Measurements from ENCODE around the gene OR6C2. TPM values are rescaled to one million over a fixed set of nuclear protein-coding genes. Genes with fewer than 3 reads are reported as not detected.
"Not testable (repeated sequence)": the region's sequence is repeated elsewhere in the genome, so short reads cannot be mapped to it uniquely, and the experiment has no call there.

The OR6C2 gene
- not detected in 2 replicates for total RNA-seq (2014; rRNA removed; shearing (Covaris generic); ENCODE audit: low replicate concordance)

DNA sequence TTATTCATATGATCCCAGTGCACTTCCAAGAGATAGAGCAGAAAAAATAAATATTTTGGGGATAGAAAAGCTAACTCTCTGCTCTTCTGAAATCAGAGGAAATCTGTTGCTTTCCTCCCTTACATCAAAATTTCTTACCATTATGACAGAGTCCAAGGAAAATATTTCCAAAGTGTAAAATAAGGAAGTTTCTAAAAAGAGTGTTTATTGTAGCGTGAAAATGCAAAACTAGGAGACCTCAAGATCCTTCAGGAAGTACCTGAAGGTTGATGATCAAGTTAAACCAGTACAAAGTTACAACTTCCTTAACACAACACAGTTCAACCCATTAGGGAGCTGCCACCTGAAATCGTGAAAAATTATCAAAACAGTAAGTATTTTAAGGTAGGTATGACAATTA lies at the start of gene OR6C2:
TSS of gene OR6C2 (plus strand) at position 301 of the 400 bp plus-strand sequence. CDS start 8,138 bp downstream, outside the sequence.
- no peaks in the 10 kb centered on the region for H3K36me3 ChIP-seq (ENCODE audit: insufficient read depth, low read length)
- no peak within 1 kb of the TSS for H3K27ac ChIP-seq (ENCODE audit: low read length)
- no peak within 1 kb of the TSS for H3K9ac ChIP-seq (ENCODE audit: low read length)
- H3K27me3 ChIP-seq (ENCODE audit: low read length): no peaks in the 10 kb centered on the region; the same call in 1 of the 2 replicates
- no peak for DNase-seq
- no peaks in the 10 kb centered on the region for H3K9me3 ChIP-seq (ENCODE audit: low read length)
- no peaks in the 10 kb centered on the region for H3K4me1 ChIP-seq (ENCODE audit: low read length)
- H3K4me2 ChIP-seq (ENCODE audit: low read depth, low read length, poor library complexity, severe bottlenecking): no peak within 1 kb of the TSS
- no peak within 1 kb of the TSS for H2AFZ ChIP-seq (ENCODE audit: low read length)
- no peaks in the 10 kb centered on the region for H3K9me2 ChIP-seq (replicated peaks; ENCODE audit: insufficient read depth, low read length)
- no peaks in the 10 kb centered on the region for H4K20me1 ChIP-seq (ENCODE audit: insufficient read depth, low read depth, low read length)
- no peaks in the 10 kb centered on the region for H3K79me2 ChIP-seq (ENCODE audit: low read length)
- H3K4me3 ChIP-seq (ENCODE audit: low read length): no peak within 1 kb of the TSS

- no peak overlapping the region for H3K9ac ChIP-seq (ENCODE audit: low read length)
- no peaks in the 10 kb centered on the region for H4K20me1 ChIP-seq (ENCODE audit: insufficient read depth, low read depth, low read length)
- H3K79me2 ChIP-seq (ENCODE audit: low read length): no peaks in the 10 kb centered on the region
- no peak overlapping the region for H3K4me3 ChIP-seq (ENCODE audit: low read length)
- H3K27me3 ChIP-seq (ENCODE audit: low read length): no peaks in the 10 kb centered on the region
- no peak for DNase-seq
- H3K36me3 ChIP-seq (ENCODE audit: insufficient read depth, low read length): no peaks in the 10 kb centered on the region
- no peak overlapping the region for H3K27ac ChIP-seq (ENCODE audit: low read length)
- H3K4me2 ChIP-seq (ENCODE audit: low read depth, low read length, poor library complexity, severe bottlenecking): no peak overlapping the region
- H3K9me3 ChIP-seq (ENCODE audit: low read length): no peaks in the 10 kb centered on the region
- no peaks in the 10 kb centered on the region for H3K9me2 ChIP-seq (replicated peaks; ENCODE audit: insufficient read depth, low read length)
- no peak overlapping the region for H2AFZ ChIP-seq (ENCODE audit: low read length)
- no peaks in the 10 kb centered on the region for H3K4me1 ChIP-seq (ENCODE audit: low read length)
Observed at GRCh38 chr12:55396326-55396725, 47.5 kb upstream of the OR6C2 start.

GRCh38 chr12:55400229-55400628 lies 43.6 kb upstream of the OR6C2 start, which contains the start of gene OR6C65:
Gene OR6C65, plus strand, starts transcription at chr12:55400529. Its CDS starts 0 bp downstream, at chr12:55400529.
- Histone ChIP-seq H4K20me1 (ENCODE audit: insufficient read depth, low read depth, low read length) (no peaks in the 10 kb centered on the region), H3K4me2 (ENCODE audit: low read depth, low read length, poor library complexity, severe bottlenecking) (no peak within 1 kb of the TSS), H3K36me3 (ENCODE audit: insufficient read depth, low read length) (no peaks in the 10 kb centered on the region), H3K27me3 (ENCODE audit: low read length) (no peaks in the 10 kb centered on the region), H3K9me3 (ENCODE audit: low read length) (no peaks in the 10 kb centered on the region), H3K79me2 (ENCODE audit: low read length) (no peaks in the 10 kb centered on the region), H3K4me1 (ENCODE audit: low read length) (no peaks in the 10 kb centered on the region), H3K9ac (ENCODE audit: low read length) (no peak within 1 kb of the TSS), H2AFZ (ENCODE audit: low read length) (no peak within 1 kb of the TSS), H3K27ac (ENCODE audit: low read length) (no peak within 1 kb of the TSS), H3K4me3 (ENCODE audit: low read length) (no peak within 1 kb of the TSS), H3K9me2 (replicated peaks; ENCODE audit: insufficient read depth, low read length) (no peaks in the 10 kb centered on the region)
- no peak for DNase-seq

GRCh38 chr12:55407866-55408265 lies 36.0 kb upstream of the OR6C2 start:
- H3K4me3 ChIP-seq (ENCODE audit: low read length): no peak overlapping the region
- H3K79me2 ChIP-seq (ENCODE audit: low read length): no peaks in the 10 kb centered on the region
- H3K27ac ChIP-seq (ENCODE audit: low read length): no peak overlapping the region
- no peaks in the 10 kb centered on the region for H3K4me1 ChIP-seq (ENCODE audit: low read length)
- H3K36me3 ChIP-seq (ENCODE audit: insufficient read depth, low read length): no peaks in the 10 kb centered on the region
- no peak for DNase-seq
- H2AFZ ChIP-seq (ENCODE audit: low read length): no peak overlapping the region
- no peaks in the 10 kb centered on the region for H4K20me1 ChIP-seq (ENCODE audit: insufficient read depth, low read depth, low read length)
- H3K4me2 ChIP-seq (ENCODE audit: low read depth, low read length, poor library complexity, severe bottlenecking): no peak overlapping the region
- H3K9me2 ChIP-seq (replicated peaks; ENCODE audit: insufficient read depth, low read length): no peaks in the 10 kb centered on the region
- H3K9me3 ChIP-seq (ENCODE audit: low read length): no peaks in the 10 kb centered on the region
- no peak overlapping the region for H3K9ac ChIP-seq (ENCODE audit: low read length)
- H3K27me3 ChIP-seq (ENCODE audit: low read length): no peaks in the 10 kb centered on the region

- H3K4me1 ChIP-seq (ENCODE audit: low read length); H4K20me1 ChIP-seq (ENCODE audit: insufficient read depth, low read depth, low read length); H3K79me2 ChIP-seq (ENCODE audit: low read length): not testable (repeated sequence)
Observed at GRCh38 chr12:55409133-55409532, 34.7 kb upstream of the OR6C2 start.

GRCh38 chr12:55412138-55412537 lies 31.7 kb upstream of the OR6C2 start:
- not testable (repeated sequence) for H3K4me3 ChIP-seq (ENCODE audit: low read length); H4K20me1 ChIP-seq (ENCODE audit: insufficient read depth, low read depth, low read length); H3K36me3 ChIP-seq (ENCODE audit: insufficient read depth, low read length); H3K27me3 ChIP-seq (ENCODE audit: low read length); H2AFZ ChIP-seq (ENCODE audit: low read length); H3K79me2 ChIP-seq (ENCODE audit: low read length); DNase-seq; H3K9me3 ChIP-seq (ENCODE audit: low read length); H3K9ac ChIP-seq (ENCODE audit: low read length); H3K4me1 ChIP-seq (ENCODE audit: low read length); H3K4me2 ChIP-seq (ENCODE audit: low read depth, low read length, poor library complexity, severe bottlenecking); H3K9me2 ChIP-seq (replicated peaks; ENCODE audit: insufficient read depth, low read length); H3K27ac ChIP-seq (ENCODE audit: low read length)

More at GRCh38 chr12:55409133-55409532, 34.7 kb upstream of the OR6C2 start:
- H2AFZ ChIP-seq (ENCODE audit: low read length); H3K36me3 ChIP-seq (ENCODE audit: insufficient read depth, low read length); H3K4me3 ChIP-seq (ENCODE audit: low read length); H3K27ac ChIP-seq (ENCODE audit: low read length); H3K27me3 ChIP-seq (ENCODE audit: low read length); H3K9ac ChIP-seq (ENCODE audit: low read length); H3K9me3 ChIP-seq (ENCODE audit: low read length); DNase-seq; H3K4me2 ChIP-seq (ENCODE audit: low read depth, low read length, poor library complexity, severe bottlenecking); H3K9me2 ChIP-seq (replicated peaks; ENCODE audit: insufficient read depth, low read length): not testable (repeated sequence)

DNA sequence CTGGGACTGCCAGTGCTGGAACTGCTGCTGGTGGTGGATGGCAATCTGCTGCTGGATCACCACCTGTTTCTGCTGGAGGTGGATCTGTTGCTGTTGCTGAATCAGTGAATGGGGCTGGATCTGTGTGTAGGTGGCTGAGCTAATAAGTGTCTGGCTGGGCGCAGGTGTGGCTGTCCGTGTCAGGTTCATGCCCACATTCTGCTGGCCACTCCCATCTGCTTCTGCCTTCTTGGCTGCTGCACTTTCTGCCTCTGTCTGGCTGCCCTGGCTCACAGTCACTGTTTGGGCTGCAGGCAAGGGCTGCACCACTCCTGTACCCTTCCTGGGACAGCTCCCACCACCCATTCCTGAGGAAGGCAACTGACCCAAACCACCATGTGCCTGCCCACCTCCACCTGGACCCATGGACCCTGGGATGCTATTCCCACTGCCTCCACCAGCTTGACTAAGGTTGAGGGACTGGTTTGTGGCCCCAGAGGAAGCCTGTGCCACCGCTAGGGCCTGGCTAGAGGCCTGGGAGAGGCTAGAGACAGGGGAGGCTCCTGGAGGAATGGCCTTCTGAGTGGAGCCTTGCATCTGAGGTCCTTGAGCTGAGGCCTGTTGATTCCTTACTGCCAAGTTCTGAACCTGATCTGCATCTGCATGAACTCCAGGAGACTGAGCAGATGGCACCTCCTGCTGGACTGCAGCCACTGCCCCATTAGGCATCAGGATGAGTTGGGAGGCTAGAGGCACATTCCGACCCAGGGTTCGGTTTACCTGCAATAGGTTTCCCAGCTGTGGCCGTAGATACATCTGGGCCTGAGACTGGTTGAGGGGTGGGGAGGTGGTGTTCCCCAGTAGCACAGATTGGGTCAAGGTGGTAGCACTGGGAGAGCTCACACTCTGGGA lies 30.1 kb upstream of the OR6C2 start:
- not testable (repeated sequence) for H3K36me3 ChIP-seq (ENCODE audit: insufficient read depth, low read length); H3K27me3 ChIP-seq (ENCODE audit: low read length); H3K9me2 ChIP-seq (replicated peaks; ENCODE audit: insufficient read depth, low read length); H3K9ac ChIP-seq (ENCODE audit: low read length); DNase-seq; H4K20me1 ChIP-seq (ENCODE audit: insufficient read depth, low read depth, low read length); H3K4me2 ChIP-seq (ENCODE audit: low read depth, low read length, poor library complexity, severe bottlenecking); H3K27ac ChIP-seq (ENCODE audit: low read length); H3K4me1 ChIP-seq (ENCODE audit: low read length); H3K9me3 ChIP-seq (ENCODE audit: low read length); H2AFZ ChIP-seq (ENCODE audit: low read length); H3K4me3 ChIP-seq (ENCODE audit: low read length); H3K79me2 ChIP-seq (ENCODE audit: low read length)

DNA sequence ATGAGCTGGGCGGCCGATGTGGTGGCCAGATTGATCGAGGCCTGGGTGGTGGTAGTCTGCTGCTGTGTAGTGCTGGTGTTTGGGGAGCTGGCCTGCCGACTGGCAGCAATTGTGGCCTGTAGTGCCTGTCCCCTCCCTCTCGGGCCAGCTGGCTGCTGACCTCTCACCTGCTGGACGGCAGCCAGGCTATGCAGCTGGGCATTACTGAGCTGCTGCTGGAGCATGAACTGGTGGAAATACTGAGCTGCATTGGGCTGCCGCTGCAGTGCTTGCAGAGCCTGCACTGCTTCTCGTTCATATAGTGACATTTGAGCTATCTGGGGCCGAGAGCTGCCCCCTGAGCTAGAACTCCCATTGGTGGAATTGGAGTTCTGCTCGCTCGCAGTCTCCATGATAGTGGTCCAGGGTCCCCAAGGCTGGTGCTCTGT lies 29.5 kb upstream of the OR6C2 start:
- not testable (repeated sequence) for H2AFZ ChIP-seq (ENCODE audit: low read length); H3K36me3 ChIP-seq (ENCODE audit: insufficient read depth, low read length); H3K4me1 ChIP-seq (ENCODE audit: low read length); H3K4me2 ChIP-seq (ENCODE audit: low read depth, low read length, poor library complexity, severe bottlenecking); H3K9me3 ChIP-seq (ENCODE audit: low read length); H3K27me3 ChIP-seq (ENCODE audit: low read length); H3K4me3 ChIP-seq (ENCODE audit: low read length); H4K20me1 ChIP-seq (ENCODE audit: insufficient read depth, low read depth, low read length); DNase-seq; H3K27ac ChIP-seq (ENCODE audit: low read length); H3K79me2 ChIP-seq (ENCODE audit: low read length); H3K9me2 ChIP-seq (replicated peaks; ENCODE audit: insufficient read depth, low read length); H3K9ac ChIP-seq (ENCODE audit: low read length)

All from Karpas-422 (cell line).